ENCODE data around the gene CTNNA3.

Gene CTNNA3

DNA sequence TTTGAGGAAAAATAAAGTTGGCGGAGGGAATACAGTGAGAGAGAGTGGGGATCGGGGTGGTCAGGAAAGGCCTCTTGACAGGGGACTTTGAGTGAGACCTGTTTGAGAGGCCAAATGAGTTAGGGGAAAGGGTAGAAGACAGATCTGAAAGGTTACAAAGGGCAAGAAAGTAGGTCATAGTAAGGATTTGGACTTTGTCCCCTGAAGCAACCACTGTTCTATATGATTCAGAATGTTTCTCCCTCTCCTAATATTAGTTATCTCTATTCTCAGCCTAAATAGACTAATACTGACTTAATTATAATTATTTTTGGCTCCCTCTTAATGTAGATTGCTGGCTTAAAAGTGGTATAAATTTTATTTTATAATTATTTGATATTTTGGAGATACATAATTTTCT is 88.0 kb downstream of the CTNNA3 start:
- in situ Hi-C loops (cut with MboI; ENCODE audit: low sequenced_read_pairs, unreplicated experiment) = no loop called here
- DNase-seq (ENCODE audit: low spot score) = no peak
- TF ChIP-seq, protein P1, sequence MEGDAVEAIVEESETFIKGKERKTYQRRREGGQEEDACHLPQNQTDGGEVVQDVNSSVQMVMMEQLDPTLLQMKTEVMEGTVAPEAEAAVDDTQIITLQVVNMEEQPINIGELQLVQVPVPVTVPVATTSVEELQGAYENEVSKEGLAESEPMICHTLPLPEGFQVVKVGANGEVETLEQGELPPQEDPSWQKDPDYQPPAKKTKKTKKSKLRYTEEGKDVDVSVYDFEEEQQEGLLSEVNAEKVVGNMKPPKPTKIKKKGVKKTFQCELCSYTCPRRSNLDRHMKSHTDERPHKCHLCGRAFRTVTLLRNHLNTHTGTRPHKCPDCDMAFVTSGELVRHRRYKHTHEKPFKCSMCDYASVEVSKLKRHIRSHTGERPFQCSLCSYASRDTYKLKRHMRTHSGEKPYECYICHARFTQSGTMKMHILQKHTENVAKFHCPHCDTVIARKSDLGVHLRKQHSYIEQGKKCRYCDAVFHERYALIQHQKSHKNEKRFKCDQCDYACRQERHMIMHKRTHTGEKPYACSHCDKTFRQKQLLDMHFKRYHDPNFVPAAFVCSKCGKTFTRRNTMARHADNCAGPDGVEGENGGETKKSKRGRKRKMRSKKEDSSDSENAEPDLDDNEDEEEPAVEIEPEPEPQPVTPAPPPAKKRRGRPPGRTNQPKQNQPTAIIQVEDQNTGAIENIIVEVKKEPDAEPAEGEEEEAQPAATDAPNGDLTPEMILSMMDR (IDR thresholded peaks at IDR 0.05; ENCODE audit: borderline replicate concordance, control extremely low read depth, extremely low read depth, insufficient read depth, missing control alignments) = no peak

DNA sequence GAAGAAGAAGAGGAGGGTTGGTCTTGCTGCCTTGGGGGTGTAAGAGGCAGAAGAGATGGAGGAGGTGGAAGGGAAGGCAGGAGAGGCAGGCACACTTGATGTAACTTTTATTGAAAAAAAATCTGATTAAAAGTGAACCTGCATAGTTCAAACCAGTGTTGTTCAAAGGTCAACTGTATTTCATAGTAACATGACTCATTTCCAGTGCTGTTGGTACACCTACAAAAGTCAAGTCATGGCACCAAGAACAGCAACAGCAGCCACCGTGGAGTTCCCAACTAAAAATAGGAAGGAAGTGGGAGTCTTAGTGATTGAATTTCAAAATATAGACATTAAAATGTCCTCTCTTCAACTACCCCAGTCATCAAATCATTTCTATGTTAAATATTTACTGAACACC is 88.5 kb downstream of the CTNNA3 start:
- in situ Hi-C loops (cut with MboI; ENCODE audit: low sequenced_read_pairs, unreplicated experiment) = no loop called here
- no peak for DNase-seq (ENCODE audit: low spot score)

DNA sequence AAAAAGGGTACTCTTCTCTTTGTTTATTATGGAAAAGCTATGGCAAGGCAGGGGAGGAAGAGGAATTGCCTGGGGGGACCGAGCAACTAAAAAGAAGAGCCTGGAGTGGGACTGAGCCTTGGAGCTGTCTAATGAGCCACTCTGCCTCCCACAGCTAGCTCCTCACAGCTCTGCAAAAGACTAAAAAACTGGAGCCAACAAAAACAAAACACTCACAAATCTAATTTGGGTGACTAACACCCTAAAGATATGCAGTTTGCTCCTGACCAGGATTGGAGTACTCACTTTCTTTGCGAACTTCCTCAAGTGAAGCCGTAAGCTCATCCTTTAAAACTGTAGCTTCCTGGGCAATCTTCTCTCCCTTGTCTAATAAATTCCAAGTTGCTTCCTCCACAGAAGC is 89.4 kb downstream of the CTNNA3 start:
- in situ Hi-C loops (cut with MboI; ENCODE audit: low sequenced_read_pairs, unreplicated experiment) = no loop called here
- TF ChIP-seq, protein P1 (IDR thresholded peaks at IDR 0.05; ENCODE audit: borderline replicate concordance, control extremely low read depth, extremely low read depth, insufficient read depth, missing control alignments) = no peak
- no peak for DNase-seq (ENCODE audit: low spot score)

More for the DNA sequence above, 88.5 kb downstream of the CTNNA3 start:
- TF ChIP-seq, protein P1 (IDR thresholded peaks at IDR 0.05; ENCODE audit: borderline replicate concordance, control extremely low read depth, extremely low read depth, insufficient read depth, missing control alignments) = no peak

DNA sequence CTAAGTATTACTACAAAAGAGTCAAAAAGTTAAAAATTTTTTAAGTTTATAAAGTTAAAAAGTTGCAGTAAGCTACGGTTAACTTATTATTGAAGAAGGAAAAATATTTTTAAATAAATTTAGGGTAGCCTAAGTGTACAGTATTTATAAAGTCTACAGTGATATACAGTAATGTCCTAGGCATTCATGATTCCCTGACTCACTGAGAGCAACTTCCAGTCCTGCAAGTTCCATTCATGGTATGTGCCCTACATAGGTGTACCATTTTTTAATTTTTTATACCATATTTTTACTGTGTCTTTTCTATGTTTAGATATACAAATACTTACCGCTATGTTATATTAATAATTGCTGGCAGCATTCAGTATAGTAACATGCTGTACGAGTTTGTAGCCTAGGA is 92.3 kb downstream of the CTNNA3 start:
- TF ChIP-seq, protein P1 (IDR thresholded peaks at IDR 0.05; ENCODE audit: borderline replicate concordance, control extremely low read depth, extremely low read depth, insufficient read depth, missing control alignments) = no peak
- in situ Hi-C loops (cut with MboI; ENCODE audit: low sequenced_read_pairs, unreplicated experiment) = no loop called here
- DNase-seq (ENCODE audit: low spot score) = no peak

DNA sequence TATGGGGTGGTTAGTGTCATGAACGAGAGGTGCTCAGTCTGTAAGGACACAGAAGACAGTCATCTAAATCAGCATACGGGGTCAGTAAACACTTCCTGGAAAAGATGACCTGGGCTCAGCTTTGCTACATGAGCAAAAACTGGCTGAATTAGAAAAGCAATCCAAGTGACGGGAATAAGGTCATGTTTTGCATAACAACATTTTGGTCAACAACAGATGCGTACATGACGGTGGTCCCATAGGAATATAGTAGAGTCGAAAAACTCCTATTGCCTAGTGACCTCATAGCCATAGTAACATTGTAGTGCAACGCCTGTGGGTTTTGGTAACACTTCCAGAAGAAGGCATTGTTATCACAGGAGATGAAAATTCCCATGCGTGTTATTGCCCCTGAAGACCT is 92.9 kb downstream of the CTNNA3 start:
- TF ChIP-seq, protein P1 (IDR thresholded peaks at IDR 0.05; ENCODE audit: borderline replicate concordance, control extremely low read depth, extremely low read depth, insufficient read depth, missing control alignments) = no peak
- DNase-seq (ENCODE audit: low spot score) = no peak
- in situ Hi-C loops (cut with MboI; ENCODE audit: low sequenced_read_pairs, unreplicated experiment) = no loop called here

DNA sequence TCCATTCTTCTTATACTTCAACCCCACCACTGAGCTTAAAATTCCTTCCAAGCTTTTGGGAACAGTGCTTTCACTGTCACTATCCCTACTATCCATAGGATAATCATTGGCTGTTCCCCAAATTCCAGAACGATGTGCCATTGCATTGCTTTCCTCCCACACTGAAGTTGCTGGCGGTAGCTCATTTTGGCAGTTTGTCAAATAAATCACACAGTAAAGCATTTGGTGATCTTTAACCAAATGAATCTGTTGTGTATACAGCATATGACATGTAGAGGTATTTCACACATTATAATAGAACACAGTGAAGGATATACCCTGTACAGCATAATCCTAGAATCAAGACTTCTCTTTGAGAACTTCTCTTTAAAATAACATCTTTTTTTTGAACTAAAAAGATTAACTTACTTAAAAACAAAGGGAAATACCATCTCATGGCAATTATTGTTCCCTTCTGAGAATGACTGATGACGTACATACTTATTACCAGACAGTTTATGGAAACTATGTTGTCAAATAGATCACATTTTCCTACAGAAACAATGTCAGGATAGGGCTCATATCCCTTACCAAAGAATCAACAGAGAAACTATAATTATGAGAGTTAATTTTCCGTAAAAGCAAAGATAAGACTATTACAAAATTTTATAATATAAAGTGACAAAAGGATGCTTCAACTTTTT is 93.6 kb downstream of the CTNNA3 start:
- in situ Hi-C loops (cut with MboI; ENCODE audit: low sequenced_read_pairs, unreplicated experiment) = no loop called here
- no peak for DNase-seq (ENCODE audit: low spot score)
- TF ChIP-seq, protein P1 (IDR thresholded peaks at IDR 0.05; ENCODE audit: borderline replicate concordance, control extremely low read depth, extremely low read depth, insufficient read depth, missing control alignments) = no peak

Measured in GM13976 (cell line).